GM21515 (cell line): ENCODE data around the gene KIF26A.

Source experiments
- ATAC-seq: cut with Tn5 transposase; IDR thresholded peaks from one replicate; pipeline ENCODE4 v1.9.1; 2021; ENCODE audit not compliant: unreplicated experiment

KIF26A gene

DNA sequence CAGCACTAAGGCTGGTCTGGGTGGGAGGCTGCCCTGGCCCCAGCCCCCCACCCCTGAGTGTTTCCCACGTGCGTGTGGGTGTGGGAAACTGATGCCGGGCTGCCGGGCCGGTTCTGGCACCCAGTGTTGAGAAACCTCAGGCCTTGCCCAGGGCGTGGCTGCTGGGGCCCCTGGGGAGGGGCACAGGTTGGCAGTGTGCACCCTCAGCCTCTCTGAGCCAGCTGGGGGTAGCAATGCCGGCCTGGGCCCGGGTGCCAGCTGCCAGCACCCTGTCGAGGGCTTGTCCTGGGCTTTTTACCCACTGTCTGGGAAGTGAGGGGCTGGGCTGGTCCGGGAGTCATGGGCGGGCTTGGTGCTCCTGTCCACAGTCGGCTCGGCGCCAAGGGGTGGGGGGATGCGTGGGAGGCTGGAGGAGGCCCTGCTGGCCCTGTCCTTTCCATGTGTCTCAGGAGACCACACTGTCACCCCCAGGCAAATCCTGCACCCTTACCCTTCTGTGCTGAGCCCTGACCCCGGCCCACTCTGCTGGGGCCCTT lies 37.2 kb upstream of the KIF26A start:
- no peak for ATAC-seq

DNA sequence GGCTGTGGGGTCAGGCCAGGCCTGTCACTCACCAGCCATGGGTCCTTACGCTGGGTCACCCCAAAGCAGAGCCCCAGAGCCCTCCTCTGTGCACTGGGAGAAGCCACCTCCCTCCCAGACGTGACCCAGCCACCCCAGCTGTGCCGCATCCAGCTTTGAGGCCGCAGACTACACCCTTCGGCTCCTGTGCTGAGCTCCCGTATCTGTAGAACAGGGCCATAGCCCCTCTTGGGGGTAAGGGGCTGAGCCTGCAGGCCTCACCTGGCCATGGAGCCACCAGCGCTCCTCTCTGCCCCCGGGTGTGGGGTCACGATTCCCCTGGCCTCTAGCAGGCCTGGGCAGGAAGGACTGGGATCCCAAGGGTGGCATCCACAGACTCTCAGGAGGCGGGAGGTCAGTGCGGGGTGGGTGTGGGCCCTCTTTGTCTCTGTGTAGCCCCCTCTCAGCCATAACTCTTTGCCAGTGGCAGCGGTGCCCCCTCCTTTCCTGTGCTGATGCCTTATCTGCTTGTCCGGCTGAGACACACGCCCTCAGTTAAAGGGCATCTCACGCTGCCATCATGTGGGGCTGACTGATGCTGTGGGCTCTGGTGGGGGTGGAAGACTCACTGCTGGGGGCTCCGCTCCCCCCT lies 36.6 kb upstream of the KIF26A start:
- no peak for ATAC-seq

DNA sequence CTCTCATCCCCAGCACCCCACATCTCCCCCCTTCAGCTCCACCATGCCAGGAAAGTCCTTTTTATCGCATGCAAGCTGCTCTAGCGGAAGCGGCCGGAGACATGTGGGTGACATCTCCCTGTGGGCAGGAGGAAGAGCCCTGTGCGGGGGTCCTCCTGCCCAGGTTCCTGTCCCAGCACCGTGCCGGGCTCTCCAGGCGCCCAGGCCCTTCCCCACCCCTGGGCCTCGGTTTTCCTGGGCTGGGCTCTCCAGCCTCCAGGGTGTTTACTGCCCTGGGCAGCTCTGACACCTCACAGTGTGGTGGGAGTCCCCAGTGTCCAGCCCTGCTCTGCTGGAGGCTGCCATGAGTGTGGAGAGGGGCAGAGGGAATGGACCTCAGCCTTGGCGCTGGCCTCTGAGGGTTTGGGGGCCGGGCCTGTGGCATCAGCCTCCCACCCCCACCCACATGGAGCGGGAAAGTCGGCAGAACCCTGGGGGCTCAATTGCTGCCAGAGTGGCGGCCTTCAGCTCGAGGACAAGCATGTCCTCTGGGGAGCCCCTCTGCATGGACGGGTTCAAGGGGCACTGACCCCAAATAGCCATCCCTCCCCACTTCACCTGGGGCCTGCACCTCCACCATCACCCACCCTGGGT lies 36.0 kb upstream of the KIF26A start:
- no peak for ATAC-seq

DNA sequence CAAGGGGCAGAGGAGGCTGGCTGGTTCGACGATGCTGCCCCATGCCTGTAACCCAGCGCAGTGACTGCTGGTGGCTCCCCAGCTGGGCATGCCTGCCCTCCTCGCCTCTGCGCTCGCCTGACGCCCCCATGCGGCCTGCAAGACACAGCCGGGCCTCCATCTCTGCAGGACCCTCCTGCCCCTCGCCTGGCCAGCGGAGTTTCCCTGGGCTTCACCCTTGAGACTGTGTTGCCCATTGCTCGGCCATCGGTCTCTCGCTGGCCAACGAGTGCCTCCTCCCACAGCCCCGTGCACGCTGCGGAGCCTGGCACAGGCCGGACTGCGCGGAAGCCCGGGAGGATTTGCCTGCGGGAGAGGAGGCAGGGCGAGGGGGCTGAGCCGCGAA lies 35.3 kb upstream of the KIF26A start:
- no peak for ATAC-seq

DNA sequence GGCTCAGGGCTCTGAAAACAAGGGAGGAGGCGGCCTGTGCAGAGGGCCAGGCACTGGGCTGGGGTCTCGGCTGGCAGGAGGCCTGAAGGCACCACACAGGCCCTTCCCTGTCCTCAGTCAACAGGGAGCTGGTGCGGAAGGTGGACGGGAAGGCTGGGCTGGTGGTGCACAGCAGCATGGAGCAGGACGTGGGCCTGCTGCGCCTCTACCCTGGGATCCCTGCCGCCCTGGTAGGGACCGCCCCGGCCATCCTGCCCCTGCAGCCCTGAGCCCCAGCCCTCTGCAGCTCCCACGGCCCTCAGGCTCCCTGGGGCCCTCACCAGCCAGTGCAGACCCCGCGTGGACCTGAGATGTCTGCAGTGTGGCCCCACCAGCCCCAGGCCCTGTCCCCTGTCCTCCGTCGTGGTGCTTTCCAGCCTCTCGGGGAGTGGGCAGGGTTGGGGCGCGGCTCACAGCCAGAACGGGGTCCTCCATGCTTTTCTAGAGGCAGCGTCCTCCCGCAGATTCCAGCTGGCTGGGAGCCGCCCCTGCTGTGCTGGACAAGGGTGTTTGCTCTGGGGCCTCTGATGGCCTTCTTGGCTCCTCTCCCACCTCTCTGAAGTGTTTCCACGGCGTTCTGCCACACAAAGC lies 34.8 kb upstream of the KIF26A start:
- ATAC-seq, result no peak

DNA sequence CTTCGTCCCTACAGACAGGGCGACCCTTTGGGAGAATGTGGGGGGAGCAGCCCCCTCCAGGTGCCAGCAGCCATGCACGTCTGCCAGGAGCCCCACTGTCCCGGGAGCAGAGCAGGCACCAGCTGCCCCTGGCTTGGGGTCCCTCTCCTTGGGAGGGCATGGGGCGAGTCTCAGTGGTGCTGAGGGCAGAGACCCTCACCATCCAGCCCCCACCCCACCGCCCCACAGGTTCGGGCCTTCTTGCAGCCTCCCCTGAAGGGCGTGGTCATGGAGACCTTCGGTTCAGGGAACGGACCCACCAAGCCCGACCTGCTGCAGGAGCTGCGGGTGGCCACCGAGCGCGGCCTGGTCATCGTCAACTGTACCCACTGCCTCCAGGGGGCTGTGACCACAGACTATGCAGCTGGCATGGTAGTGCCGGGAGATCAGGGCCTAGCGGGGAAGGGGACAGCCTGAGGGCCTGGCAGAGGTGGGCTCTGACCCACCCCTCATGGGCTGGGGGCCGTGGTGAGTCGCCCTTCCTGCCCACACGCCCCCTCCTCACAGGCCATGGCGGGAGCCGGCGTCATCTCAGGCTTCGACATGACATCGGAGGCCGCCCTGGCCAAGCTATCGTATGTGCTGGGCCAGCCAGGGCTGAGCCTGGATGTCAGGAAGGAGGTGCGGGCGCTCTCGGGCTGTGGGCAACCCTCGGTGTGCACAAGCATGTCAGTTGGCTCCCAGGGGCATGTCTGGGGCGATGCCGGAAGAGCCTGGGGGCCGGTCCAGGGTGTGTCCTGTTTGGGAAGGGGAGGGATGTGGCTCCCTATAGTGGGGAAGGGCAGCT lies 34.1 kb upstream of the KIF26A start:
- ATAC-seq, result no peak

DNA sequence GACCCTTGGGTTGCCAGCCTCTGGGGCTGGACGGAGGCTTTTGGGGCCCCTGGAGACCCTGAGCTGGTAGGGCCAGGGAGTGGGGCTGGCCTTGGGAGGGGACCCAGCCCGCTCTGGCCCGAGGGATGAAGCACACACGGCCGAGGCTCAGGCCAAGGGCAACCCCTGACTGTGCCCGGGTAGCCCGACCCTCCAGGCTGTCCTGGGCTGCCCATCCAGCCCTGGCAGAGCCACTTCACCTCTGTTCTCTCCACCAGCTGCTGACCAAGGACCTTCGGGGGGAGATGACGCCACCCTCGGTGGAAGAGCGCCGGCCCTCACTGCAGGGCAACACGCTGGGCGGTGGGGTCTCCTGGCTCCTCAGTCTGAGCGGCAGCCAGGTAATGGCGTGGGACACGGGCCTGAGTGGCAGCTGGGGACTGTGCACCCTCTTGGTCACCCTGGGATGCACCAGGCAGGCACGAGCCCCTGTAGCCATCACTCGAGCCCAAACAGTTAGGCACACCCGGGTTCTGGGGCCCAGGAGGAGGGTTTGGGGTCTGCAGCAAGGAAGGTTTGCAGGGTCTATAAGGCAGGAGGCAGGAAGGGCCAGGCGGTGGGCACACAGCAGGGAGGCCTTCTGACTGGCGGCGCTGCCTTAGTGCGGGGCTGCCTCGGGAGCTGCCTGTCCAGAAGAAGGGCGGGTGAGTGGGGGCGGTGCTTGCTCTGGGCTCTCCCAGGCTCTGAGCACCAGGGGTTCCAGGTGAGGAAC lies 33.1 kb upstream of the KIF26A start:
- ATAC-seq, result no peak

DNA sequence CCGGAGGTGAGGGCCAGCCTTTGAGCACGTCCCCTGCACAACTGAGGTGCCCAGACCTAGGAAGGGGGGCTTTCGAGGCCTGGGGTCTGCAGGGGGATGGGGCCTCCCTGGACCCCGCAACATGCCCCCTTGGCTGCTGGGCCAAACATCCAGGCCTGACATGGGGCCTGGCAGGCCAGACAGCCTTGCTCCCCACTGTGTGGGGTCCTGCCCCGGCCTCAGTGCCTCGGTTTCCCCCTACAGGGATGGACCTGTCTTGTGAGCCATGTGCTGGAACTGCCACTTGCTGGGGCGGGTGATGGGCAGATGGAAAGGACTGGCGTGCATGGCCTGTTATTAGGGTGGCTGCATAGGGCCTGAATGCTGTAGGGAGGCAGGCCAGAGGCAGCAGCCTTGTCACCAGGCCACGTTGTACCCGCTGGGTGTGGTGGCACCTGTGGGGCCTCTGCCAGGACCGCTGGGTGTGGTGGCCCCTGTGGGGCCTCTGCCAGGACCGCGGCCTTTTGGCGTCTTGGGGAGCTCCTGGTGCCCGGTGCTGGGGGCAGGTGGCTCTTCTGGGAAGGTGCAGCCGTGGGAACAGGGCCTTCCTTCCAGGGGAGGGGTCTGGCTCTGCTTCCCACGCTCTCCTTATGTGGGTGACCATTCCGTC lies 32.4 kb upstream of the KIF26A start:
- ATAC-seq, result no peak

DNA sequence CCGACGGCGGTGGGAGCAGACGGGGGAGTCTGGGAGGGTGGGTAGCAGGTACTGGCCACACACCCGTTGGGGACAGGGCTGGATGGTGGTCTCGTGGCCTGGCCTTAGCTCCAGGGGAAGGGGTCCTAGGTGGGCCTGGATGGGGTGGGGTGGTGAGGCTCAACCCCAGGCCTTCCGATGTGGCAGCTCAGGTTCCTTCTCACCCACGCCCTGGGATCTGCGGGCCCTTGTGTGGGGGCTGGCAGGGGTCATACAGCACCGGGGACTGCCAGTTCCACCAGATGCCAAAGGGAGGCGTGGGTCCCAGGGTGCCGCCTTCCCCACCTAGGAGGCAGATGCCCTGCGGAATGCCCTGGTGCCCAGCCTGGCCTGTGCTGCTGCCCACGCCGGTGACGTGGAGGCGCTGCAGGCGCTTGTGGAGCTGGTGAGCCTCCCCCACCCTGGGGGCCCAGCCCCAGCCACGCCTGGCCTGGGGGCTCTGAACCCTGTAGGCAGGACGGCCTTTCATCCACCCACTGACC lies 31.9 kb upstream of the KIF26A start:
- no peak for ATAC-seq

DNA sequence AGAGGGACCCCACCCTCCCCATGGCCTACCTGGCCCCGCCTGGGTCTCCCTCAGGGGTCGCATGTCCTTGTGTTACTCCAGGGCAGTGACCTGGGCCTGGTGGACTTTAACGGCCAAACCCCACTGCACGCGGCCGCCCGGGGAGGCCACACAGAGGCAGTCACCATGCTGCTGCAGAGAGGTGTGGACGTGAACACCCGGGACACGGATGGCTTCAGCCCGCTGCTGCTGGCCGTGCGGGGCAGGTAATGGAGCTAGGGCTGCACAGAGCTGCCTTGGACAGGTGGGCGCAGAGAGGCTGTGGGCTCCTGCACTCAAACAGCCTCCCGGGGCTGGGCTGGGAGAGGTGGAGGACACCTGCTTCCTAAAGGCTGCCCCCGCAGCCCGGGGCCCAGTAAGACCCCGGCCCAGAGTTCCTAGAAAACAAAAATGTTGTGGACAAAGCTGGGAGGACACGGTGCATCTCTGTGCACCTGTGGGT lies 31.2 kb upstream of the KIF26A start:
- ATAC-seq, result no peak

DNA sequence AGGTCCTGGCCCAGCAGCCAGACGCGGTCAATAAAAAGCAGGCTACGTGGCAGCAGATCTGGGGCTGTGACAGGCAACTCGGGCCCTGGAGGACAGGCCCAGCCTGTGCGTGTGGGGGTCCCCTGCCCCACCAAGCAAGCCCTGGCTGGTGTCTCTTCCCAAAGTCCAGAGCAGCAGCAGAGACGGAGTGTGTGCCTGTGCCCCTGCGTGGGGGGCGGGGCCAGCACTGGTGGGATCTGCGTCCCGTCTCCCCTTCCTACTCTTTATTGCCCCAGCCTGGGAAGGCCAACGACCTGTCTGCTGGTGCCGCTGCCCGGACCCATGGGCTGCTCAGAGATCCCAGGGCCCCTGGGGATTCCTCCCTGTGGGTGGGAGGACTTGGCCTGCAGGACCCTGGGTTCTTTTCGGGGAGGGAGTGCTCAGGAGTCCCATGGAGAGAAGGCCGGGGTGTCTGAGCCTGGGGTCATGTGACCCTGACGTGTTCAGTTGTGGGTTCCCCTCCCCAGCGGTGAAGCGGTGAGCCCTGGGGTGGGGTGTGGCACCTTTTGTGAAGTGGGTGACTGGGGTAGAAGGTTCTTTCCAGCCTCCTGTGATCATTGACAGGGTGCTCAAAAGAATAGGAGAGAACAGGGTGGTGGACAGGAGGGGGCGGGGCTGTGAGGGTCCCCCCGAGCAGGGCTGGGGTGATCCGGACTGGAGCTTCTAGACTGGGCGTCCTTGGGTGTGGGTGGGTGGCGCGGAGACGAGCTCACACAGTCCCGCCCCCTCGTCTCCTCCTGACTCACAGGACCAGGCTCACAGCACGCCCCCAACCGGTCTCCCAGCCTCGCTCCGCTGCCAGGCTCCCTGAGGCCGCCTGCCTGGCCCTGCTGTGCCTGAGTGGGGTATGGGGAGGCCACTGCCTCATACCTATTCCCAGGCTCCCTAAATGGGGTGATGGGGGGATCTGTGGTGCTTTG lies 30.5 kb upstream of the KIF26A start:
- no peak for ATAC-seq

DNA sequence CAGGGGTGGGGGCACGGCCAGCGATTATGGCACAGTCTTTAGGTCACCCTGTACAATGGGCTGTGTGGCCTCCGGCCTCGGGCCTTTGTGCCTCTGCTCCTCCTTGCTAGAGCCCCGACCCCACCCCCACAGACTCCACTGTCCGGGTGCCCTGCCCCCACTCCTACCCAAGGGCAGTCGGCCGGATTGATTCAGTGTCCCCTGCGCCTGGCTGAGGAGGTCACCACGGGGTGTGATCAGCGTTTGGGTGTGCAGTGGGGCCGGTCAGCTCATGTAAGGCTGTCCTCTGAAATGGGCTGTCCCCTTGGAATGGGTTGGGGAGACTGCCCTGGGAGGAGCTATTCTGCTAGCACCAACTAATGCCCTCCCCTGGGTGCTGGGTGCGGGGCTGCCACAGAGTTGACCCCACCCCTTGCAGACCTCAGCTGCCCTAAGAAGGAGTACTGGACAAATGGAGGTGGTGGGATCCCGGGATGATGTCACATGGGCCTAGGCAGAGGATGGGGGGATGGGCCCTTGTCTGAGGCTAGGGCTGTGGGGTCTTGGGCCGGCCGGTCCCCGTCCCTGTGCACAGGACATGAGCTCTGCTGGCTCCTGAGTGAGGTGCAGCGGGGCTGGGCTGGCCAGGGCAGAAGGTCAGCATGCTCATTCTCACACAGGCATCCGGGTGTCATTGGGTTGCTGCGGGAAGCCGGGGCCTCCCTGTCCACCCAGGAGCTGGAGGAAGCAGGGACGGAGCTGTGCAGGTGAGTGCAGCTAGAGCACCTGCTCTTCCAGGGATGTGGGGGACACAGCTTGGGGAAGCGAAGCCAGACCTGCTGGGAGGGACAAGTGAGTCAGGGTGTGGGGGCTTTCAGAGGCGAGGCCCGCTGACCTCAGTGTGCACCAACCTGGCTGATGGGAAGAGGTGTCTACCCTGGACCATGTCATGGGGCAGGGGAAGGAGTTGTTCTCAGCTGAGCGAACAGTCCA lies 29.5 kb upstream of the KIF26A start:
- ATAC-seq, result no peak

DNA sequence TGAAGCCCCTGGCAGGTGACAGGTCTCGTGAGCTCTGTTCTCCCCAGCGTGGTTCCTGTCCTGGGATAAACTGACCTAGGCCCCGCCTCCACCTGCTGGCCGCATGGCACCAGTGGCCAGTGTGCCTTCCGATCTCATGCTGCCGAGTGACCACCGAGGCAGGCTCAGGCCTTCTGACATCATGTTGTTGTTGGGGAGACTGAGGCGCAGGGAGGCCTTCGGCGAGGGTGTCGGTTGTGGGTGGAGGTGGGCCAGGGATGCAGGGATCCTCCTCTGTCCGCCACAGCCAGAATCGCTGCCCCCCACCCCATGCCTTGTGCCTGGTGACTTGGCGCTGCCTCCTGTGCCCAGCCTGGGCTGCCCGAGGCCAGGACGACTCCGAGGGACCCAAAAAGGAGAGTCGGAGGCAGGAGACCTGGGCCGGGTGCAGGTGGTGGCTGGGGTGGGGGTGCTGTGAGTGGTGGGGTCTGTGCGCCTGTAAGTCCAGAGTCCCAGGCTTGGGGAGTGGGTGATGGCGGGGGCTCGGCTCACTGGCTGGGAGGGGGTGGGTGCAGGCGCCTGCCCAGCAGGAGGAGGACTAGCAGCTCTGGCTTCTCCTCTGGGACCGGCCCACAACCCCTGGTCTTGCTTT lies 28.5 kb upstream of the KIF26A start:
- ATAC-seq, result no peak

DNA sequence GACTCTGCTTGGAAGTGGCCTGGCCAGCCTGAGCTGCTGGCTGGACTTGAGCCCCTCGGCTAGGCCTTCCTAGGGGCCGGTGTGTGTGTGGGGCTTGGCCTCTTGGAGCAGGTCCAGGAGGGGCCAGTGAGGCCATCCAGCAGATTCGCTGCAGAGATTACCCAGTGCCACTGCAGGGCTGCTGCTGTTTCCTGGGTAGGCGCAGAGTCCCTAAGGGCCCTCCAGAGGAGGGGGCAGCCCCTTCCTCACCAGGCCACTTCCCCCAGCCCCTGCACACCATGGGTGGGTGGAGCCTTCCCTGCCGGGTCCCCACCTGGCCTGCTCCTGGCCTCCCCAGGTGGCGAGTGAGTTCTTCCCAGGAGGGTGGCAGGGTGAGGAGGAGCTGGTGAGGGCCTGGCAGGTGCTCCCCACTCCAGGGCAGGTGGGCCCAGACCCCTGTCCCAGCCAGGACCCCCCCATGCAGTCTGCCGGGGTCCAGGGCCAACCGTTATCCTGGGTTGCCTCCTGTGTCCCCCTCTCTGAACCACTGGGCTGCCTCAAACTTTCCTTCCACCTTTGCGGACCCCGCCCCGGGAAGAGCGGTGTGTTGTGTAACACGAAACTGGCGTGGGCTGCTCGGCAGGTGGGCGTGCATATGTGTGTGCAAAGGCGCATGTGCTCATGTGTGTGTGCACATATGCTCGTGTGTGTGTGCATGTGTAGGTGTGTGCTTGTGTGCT lies 27.7 kb upstream of the KIF26A start:
- ATAC-seq, result no peak

DNA sequence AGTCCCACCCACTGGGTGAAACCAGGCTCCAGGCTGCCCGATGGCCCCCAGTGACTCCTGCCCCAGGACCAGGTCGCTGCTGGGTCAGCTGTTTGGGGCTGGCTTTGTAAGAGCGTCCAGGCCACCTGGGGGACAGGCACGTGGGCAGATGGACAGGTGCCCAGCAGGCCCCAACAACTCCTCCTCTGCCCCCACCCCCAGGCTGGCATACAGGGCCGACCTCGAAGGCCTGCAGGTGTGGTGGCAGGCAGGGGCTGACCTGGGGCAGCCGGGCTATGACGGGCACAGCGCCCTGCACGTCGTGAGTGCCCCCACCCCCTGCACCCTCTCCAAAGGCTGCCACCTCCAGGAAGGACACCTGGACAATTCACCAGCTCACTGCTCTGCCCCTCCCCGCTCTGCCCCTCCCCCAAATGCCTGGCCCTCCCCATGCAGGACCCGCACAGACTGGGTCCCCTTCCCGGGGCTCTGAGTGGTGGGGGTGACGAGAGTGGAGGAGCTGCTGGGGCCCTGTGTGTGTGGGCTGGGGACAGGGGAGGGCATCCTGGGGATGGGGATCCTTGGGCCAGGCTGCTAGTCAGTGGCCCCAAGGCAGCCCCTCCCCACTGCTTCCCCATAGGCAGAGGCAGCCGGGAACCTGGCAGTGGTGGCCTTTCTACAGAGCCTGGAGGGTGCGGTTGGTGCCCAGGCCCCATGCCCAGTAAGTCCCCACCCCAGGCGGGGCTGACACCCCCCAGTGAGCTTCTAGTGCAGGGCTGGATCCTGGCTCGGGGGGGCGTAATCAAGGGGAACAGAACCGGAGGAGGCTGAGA lies 26.9 kb upstream of the KIF26A start:
- ATAC-seq, result no peak

DNA sequence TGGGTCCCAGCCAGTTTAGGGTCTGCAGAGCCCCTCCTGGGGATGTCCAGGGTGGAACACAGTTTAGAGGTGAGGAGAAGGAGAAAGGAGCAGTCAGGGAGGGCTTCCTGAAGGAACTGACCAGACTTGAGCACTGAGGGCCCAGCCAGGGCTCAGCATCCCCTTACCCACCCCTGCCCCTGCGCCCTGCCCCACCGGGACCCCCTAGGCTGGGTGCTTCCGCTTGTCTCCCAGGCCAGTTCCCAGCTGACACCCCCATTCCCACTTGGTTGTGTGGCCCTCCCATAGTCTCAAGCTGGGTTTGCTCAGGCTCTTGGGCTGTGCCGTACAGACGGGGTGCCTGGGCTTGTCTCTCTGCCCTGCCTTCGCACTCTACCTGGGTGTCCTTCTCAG lies 26.3 kb upstream of the KIF26A start:
- no peak for ATAC-seq
